Eye (tissue), 1 donor: ENCODE measurements around the gene TTLL4.

ENCODE experiments used
- DNase-seq: peaks from one replicate; pipeline ENCODE4 v3.0.0-alpha.2; 2015

TTLL4 gene

GRCh38 chr2:218792433-218792832, 81.8 kb downstream of the TTLL4 start:
- no peak for DNase-seq

DNA sequence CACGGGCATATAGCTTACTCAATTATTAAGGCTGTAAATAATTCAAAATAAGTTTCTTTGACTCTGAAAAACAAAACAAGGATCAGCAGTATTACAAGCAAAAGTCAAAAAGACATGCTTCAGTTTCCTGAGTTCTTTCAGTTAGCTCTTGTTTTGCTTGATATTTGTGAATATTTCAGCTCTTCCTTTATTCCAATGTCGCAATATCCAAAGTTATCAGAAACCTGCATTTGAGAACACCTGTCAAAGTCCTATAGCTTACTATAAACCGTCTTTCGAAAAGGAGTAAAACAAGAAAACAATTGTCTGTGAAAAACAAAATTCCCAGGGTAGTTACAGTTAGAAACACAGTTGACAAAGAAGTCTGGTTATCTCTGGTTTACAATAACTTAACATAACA, 86.1 kb downstream of the TTLL4 start:
- DNase-seq = no peak

DNA sequence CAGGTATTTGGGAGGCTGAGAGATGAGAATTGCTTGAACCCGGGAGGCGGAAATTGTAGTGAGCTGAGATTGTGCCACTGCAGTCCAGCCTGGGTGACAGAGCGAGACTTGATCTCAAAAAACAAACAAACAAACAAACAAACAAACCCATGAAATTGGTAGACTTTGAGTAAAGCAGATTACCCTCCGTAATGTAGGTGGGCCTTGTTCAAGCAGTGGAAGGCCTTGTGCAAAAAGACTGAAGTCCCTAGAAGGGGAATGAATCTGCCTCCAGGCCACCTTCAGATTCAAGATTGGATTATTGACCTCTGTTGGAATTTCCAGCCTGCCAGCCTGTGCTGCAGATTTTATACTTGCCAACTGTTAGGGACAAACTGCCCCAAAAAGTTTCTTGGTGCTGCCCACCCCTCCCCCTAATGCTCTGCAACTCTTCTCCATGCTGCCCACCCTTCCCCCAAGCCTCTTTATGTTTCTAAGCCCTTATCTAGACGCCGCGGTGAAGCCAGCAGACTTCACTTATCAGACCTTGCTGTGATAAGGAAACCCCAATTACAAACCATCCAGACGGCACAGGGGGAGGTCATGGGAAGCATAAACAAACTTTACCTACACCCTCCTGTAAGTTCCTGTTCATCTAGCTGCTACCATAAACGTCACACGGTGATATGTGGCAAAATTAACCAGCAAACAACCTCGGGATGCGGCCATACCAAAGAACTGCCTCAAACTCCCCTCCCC, 88.3 kb downstream of the TTLL4 start:
- no peak for DNase-seq

- no peak for DNase-seq
Observed at GRCh38 chr2:218799990-218800389, 89.4 kb downstream of the TTLL4 start.

GRCh38 chr2:218802386-218802994, 91.9 kb downstream of the TTLL4 start:
- DNase-seq = no peak

DNA sequence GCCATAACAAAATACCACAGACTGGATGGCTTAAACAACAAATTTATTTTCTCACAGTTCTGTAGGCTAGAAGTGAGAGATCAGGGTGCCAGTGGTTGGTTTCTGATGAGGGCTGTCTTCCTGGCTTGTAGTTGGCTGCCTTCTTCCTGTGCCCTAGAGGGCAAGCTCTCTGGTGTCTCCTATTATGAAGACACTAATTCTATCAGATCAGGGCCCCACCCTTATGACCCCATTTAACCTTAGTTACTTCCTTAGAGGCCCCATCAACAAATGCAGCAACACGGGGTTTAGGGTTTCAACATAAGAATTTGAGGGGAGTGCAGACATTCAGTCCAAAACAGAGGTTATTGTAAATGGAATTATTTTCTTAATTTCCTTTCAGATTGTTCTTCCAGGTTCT, 94.2 kb downstream of the TTLL4 start:
- no peak for DNase-seq
